Measurements from ENCODE around the gene ATP9A. TPM values are rescaled to one million over a fixed set of nuclear protein-coding genes. Genes with fewer than 3 reads are reported as not detected.

The ATP9A gene
- total and polyA plus RNA-seq, 2 of the 4 experiments (the other 2 are of a cell fraction) = 10.6 to 22.4 TPM

DNA sequence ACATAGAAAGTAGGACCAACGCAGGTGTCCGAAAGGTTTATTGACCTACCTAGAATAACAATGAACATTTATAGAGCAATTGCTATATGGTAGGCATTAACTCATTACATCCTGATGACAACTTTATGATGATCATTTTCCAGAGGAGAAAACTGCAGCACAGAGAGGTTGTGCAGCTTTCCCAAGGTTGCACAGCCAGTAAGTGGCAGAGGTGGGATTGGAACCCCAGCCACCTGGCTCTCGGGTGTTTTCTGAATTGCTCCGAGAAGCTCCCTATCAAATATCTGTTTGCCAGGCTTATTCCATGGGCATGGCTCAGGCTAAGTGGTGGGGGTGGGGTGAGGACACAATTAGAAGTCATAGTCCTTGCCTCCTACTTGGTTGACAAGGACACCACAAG, 201.6 kb downstream of the ATP9A start:
- H3K4me1 ChIP-seq (ENCODE audit: control insufficient read depth, insufficient read depth, low read length) = peaks cover 11% of the 10 kb centered on the region
- H3K23ac ChIP-seq (ENCODE audit: low read depth, low read length) = no peak overlapping the region
- ChIA-PET CTCF (no interaction called here), POLR2A (ENCODE audit: unreplicated experiment) (no interaction called here)
- dilution Hi-C loops (cut with HindIII; ENCODE audit: low sequenced_read_pairs, unreplicated experiment) = no loop called here
- H3K36me3 ChIP-seq (ENCODE audit: control insufficient read depth, insufficient read depth, low read length) = no peaks in the 10 kb centered on the region
- H2BK5ac ChIP-seq (ENCODE audit: low read depth, low read length, poor library complexity, severe bottlenecking) = no peak overlapping the region
- in situ Hi-C loops (cut with MboI; ENCODE audit: low sequenced_read_pairs) = no loop called here
- H3K56ac ChIP-seq (ENCODE audit: extremely low read depth, insufficient read depth, low read length) = no peak overlapping the region
- H3K4me2 ChIP-seq (ENCODE audit: low read depth, low read length) = no peak overlapping the region
- no peak overlapping the region for H3K18ac ChIP-seq (ENCODE audit: low read depth, low read length)
- no TSS peak for BruUV-seq (replicated peaks)
- H2BK120ac ChIP-seq (ENCODE audit: low read depth, low read length) = no peak overlapping the region
- H4K8ac ChIP-seq (ENCODE audit: low read depth in 2 of 2, low read length in 2 of 2) = no peak overlapping the region
- H3K27ac ChIP-seq (ENCODE audit: insufficient read depth, low read length) = no peak overlapping the region
- WGBS, 2 experiments (ENCODE audit: extremely low coverage in 2 of 2, insufficient read length in 1 of 2) = 80% methylated on average over 2 of the region's 4 CpGs; no CpG with 5 or more reads in 1 of the 2 experiments
- no peak overlapping the region for H2AK9ac ChIP-seq (replicated peaks; ENCODE audit: low read depth, low read length, poor library complexity)
- H4K91ac ChIP-seq (ENCODE audit: insufficient read depth, low read depth, low read length) = no peak overlapping the region
- no peak overlapping the region for H2AK5ac ChIP-seq (ENCODE audit: low read depth, low read length)
- no peak overlapping the region for H2BK20ac ChIP-seq (ENCODE audit: low read depth, low read length)
- H2AFZ ChIP-seq (replicated peaks; ENCODE audit: low read length, poor library complexity) = peak overlapping the region; percentile 19
- no peak overlapping the region for H3K4me3 ChIP-seq (ENCODE audit: insufficient read depth, low read depth, low read length)
- ATAC-seq (ENCODE audit: low read depth) = no peak
- H2BK15ac ChIP-seq (ENCODE audit: low read depth, low read length) = no peak overlapping the region
- peaks cover 7% of the 10 kb centered on the region; the same call in 1 of the 2 replicates for H4K20me1 ChIP-seq (ENCODE audit: insufficient read depth, low read length)
- H3K9ac ChIP-seq (ENCODE audit: low read depth, low read length) = no peak overlapping the region
- intact Hi-C loops (cut with micrococcal nuclease) = no loop called here
- peaks cover 2% of the 10 kb centered on the region for H3K27me3 ChIP-seq (ENCODE audit: control insufficient read depth, insufficient read depth, low read length)
- H3K14ac ChIP-seq (replicated peaks; ENCODE audit: low read depth, low read length) = no peak overlapping the region
- H3K4ac ChIP-seq (ENCODE audit: low read depth, low read length) = no peak overlapping the region
- peaks cover 7% of the 10 kb centered on the region; the same call in 1 of the 2 replicates for H3K9me1 ChIP-seq (ENCODE audit: insufficient read depth, low read length)
- DNase-seq = no peak
- TF ChIP-seq CEBPB (IDR thresholded peaks at IDR 0.05; ENCODE audit: low read depth, low read length) = no peak
- TF ChIP-seq, protein P1, sequence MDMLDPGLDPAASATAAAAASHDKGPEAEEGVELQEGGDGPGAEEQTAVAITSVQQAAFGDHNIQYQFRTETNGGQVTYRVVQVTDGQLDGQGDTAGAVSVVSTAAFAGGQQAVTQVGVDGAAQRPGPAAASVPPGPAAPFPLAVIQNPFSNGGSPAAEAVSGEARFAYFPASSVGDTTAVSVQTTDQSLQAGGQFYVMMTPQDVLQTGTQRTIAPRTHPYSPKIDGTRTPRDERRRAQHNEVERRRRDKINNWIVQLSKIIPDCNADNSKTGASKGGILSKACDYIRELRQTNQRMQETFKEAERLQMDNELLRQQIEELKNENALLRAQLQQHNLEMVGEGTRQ (IDR thresholded peaks at IDR 0.05; ENCODE audit: low read depth, low read length) = no peak
- no peak for TF ChIP-seq RCOR1 (IDR thresholded peaks at IDR 0.05; ENCODE audit: insufficient replicate concordance, low read length)
- no peak for TF ChIP-seq FOS (IDR thresholded peaks at IDR 0.05; ENCODE audit: low read depth, low read length)
- no peak for TF ChIP-seq SMC3 (IDR thresholded peaks at IDR 0.05; ENCODE audit: low read depth, low read length)
- TF ChIP-seq, protein P2, sequence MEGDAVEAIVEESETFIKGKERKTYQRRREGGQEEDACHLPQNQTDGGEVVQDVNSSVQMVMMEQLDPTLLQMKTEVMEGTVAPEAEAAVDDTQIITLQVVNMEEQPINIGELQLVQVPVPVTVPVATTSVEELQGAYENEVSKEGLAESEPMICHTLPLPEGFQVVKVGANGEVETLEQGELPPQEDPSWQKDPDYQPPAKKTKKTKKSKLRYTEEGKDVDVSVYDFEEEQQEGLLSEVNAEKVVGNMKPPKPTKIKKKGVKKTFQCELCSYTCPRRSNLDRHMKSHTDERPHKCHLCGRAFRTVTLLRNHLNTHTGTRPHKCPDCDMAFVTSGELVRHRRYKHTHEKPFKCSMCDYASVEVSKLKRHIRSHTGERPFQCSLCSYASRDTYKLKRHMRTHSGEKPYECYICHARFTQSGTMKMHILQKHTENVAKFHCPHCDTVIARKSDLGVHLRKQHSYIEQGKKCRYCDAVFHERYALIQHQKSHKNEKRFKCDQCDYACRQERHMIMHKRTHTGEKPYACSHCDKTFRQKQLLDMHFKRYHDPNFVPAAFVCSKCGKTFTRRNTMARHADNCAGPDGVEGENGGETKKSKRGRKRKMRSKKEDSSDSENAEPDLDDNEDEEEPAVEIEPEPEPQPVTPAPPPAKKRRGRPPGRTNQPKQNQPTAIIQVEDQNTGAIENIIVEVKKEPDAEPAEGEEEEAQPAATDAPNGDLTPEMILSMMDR (conservative IDR thresholded peaks at IDR 0.05; ENCODE audit: low read depth, low read length) = no peak
- TF ChIP-seq MXI1 (IDR thresholded peaks at IDR 0.05; ENCODE audit: borderline replicate concordance, low read depth, low read length) = no peak
- no peak for TF ChIP-seq POLR2A (IDR thresholded peaks at IDR 0.05; ENCODE audit: low read depth, low read length)
- TF ChIP-seq CHD1 (IDR thresholded peaks at IDR 0.05; ENCODE audit: low read depth, low read length) = no peak
- TF ChIP-seq MAZ (IDR thresholded peaks at IDR 0.05; ENCODE audit: borderline replicate concordance, low read depth, low read length) = no peak
- TF ChIP-seq NFE2L2 (IDR thresholded peaks at IDR 0.05; ENCODE audit: low read depth, low read length) = no peak
- no peak for TF ChIP-seq MAFK (IDR thresholded peaks at IDR 0.05; ENCODE audit: low read depth, low read length)
- TF ChIP-seq RAD21 (IDR thresholded peaks at IDR 0.05; ENCODE audit: low read length) = no peak
- TF ChIP-seq BHLHE40 (IDR thresholded peaks at IDR 0.05; ENCODE audit: low read depth, low read length) = no peak
- TF ChIP-seq, protein P3, sequence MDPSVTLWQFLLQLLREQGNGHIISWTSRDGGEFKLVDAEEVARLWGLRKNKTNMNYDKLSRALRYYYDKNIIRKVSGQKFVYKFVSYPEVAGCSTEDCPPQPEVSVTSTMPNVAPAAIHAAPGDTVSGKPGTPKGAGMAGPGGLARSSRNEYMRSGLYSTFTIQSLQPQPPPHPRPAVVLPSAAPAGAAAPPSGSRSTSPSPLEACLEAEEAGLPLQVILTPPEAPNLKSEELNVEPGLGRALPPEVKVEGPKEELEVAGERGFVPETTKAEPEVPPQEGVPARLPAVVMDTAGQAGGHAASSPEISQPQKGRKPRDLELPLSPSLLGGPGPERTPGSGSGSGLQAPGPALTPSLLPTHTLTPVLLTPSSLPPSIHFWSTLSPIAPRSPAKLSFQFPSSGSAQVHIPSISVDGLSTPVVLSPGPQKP (IDR thresholded peaks at IDR 0.05; ENCODE audit: borderline replicate concordance, low read depth, low read length) = no peak
- no peak for TF ChIP-seq RFX5 (IDR thresholded peaks at IDR 0.05; ENCODE audit: low read depth, low read length)
- H3K79me1 ChIP-seq (ENCODE audit: low read depth in 1 of 2, low read length in 2 of 2) = no peaks in the 10 kb centered on the region
- H4K5ac ChIP-seq (ENCODE audit: low read depth, low read length) = no peak overlapping the region
- H3K9me3 ChIP-seq (ENCODE audit: control insufficient read depth, insufficient read depth, low read length) = no peaks in the 10 kb centered on the region
